Tongue (tissue), 2 donors: ENCODE data around the gene KRT85. TPM values are rescaled to one million over a fixed set of nuclear protein-coding genes. Genes with fewer than 3 reads are reported as not detected.

Experiments
- DNase-seq: peaks from one replicate; pipeline ENCODE4 v3.0.0-alpha.2; 2015
- total RNA-seq: library from RNA; depleted of rRNA; stranded (reverse); fragments of >200 nt; gene quantifications from one replicate; pipeline ENCODE4 v1.2.3, GENCODE V29; 2014

Gene KRT85
- total RNA-seq, 1 donor from 2014 or later = not detected

DNA sequence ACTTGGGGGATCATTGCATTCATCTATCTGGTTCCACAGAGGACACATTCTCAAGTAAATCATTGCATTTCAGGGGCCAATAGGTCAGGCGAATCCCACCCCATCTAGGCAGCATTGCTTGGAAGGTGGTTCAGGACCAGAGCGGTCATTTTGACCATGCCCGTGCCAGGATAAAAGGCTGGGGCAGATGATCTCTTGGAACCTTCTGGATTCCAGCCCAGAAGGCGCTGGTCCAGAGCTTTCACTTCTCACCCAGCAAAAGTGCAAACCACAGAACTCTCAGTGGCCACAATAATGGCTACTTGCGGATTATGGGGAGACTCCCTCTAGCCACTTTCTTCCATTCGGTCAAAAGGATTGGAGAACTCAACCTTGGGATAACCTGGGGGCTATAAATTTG, 595 bp upstream of the KRT85 start:
- DNase-seq = no peak

DNA sequence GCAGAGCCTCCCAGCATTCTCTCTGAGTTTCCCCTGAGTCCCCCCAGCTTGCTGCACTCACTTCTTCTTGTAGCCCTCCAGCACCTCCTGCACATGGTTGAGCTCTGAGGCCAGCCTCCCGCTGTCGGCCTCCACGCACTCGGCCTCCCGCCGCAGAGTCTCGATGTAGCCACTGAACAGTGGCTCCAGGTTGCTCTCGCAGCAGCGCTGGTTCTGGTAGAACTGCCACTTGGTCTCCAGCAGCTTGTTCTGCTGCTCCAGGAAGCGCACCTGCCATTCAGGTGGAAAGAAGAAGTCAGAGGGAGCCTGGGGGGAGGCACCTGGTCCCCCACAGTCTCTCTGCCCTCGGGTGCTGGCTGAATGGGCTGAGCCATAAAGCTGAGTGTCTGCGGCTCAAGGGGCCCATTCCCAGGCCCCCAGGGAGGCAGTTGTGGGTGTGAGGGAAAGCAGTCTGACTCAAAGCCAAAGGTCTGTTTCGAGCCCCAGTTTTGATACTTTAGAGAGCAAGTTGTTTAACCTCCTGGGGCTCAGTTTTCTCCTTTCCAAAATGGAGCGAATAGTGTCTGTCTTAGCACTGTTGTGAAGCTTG, 2.3 kb downstream of the KRT85 start:
- DNase-seq = no peak

DNA sequence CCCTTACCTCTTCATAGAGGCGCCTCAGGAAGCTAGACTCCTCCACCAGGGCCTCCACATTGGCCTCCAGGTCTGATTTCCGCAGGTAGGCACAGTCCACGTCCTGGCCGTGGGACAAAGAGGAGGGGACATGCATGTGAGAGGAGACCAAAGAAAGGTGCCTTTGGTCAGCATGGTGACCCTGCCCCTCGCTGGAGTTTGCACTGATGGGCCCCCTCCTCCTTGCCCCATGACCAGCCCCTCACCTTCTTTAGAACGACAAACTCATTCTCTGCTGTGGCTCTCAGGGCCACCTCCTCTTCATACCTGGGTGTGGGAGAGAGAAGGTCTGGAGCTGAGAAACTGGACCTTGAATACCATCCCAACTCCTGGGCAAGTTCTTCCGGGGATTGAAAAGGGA, 3.2 kb downstream of the KRT85 start:
- DNase-seq = no peak

DNA sequence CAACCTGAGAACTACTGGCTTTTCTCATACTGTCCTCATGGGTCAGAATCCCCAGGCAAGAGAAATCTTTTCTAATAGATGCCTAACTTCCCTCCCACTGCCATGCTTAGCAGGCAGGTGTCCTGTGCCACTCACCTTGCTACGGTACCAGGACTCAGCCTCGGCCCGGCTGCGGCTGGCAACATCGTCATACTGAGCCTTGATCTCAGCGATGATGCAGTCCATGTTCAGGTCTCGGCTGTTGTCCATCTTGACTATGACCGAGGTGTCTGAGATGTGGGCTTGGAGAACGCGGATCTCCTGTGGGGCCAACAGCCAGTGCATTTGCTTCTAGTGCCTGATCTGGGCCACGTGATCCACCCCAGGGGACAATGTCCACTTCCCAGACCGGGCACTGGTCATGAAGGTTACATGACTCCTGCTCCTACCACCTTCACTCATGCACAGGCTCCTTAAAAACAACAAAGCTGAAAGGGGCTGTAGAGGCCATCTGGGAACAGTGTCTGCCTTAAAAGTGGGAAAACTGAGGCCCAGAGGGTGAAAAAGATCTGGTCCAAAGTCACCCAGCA, 4.1 kb downstream of the KRT85 start:
- no peak for DNase-seq

DNA sequence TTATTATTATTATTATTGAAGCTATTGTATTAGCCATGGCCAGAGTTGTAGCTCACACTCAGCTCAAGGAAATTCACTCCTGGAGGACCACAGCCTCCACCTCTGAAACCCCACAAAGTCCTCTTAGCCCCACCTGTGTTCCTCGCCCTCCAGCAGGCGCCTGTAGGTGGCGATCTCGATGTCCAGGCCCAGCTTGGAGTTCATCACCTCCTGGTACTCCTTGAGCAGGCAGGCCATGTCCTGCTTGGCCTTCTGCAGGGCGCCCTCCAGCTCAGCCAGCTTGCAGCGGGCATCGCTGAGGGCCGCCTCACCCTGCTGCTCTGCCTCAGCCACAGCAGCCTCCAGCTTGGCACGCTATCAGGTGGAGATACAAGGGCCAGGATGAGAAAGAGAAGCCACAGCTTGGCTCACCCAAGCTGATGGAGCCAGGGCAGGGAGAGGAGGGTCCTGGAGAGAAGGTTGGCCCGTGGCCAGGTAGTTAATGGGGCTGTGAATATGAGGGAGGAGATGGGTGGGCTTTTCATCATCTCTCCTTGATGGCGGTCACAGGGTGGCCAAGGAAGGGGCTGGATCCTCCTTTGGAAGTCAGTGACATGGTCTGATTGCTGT, 5.1 kb downstream of the KRT85 start:
- DNase-seq = no peak

DNA sequence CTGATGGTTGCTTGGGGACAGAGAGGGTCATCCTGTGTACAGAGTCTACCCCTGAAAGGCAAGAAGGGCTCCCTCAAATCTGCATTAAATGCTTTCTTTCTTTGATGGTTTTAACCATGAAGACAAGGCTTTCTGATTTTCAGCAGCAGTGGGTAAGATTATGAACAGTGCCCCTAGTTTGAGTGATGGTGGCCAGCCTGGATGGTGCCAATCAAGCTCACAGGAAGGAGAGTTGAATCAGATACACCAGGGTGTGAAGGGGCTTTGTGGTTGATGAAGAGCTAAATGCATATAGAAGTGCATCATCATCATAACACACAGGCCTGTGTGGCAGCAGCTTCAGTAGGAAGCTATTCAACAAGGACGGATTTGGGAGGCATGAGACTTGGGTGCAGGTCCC, 5.7 kb downstream of the KRT85 start:
- DNase-seq = no peak

DNA sequence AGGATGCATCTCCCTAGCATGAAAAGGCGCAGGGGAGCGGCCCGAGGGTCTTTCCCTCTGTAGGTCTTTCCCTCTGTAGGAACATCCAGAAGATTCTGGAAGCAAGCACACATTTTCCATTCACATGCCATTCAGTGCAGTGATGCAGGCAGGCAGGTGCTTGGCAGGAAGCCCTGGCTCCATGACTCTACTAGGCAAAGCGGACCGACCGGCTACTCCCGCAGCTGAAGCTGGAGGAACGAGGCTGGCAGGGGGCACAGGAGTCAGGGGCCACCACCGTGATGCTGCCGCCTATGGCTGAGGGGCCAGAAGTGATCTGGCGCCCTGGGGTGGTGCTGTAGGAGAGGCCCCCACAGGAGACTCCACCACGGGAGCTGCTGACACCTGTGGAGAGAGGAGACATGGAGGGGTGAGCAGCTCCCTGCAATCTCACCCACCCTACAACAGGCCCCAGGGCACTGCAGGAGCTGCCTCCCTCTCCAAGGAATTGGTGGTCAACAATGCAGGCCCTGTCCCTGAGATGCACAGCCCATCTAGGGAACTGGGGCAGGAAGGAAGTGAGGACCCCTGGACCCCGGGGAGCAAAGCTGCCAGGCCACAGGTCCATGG, 6.5 kb downstream of the KRT85 start:
- peak; percentile 78 for DNase-seq

DNA sequence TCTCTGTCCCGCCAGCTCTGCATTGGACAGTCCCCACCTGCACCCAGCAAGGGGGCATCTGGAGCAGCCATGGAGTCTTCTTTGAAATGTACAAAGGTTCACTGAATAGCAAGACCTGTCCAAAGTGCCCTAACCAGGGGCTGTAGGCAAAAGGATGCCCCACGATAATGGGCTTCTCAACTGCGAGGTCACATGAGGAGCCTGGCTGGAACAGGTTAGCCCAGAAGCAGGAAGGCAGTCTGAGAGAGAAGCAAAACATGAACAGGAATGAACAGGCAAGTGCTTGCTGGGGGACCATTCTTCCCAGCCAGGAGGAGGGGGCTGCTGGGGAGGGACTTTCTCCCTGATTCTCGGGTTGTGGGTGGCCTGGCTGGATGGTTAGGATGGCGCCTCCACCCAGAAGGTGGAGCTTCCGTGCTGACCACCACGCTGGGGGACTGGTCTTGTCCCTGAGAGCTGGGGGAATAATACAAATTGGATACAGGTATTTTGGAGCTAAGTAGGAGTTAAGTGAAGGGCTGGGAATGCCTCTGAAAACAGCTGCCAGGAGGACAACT, 7.1 kb downstream of the KRT85 start:
- no peak for DNase-seq

DNA sequence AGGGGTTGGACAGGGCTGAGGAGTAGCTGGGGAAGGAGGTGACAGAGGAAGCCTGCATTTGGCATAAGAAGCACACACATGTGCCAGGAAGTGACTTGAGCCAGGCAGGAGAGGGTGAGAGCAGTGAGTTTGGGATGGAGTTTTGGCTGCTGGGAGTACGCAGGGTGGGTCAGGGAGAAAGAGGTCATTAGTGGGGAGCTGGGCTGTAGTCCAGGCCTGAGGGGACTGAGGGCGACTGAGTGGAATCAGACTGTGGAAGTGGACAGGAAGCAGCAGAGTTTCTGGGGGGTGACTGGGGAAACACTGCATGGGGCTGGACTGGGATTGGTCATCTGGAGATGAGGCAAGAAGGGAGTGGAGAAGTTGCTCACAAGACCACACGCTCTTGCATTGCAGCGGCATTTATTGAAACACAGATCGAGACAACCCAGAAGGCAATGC, 7.6 kb downstream of the KRT85 start:
- DNase-seq = no peak

DNA sequence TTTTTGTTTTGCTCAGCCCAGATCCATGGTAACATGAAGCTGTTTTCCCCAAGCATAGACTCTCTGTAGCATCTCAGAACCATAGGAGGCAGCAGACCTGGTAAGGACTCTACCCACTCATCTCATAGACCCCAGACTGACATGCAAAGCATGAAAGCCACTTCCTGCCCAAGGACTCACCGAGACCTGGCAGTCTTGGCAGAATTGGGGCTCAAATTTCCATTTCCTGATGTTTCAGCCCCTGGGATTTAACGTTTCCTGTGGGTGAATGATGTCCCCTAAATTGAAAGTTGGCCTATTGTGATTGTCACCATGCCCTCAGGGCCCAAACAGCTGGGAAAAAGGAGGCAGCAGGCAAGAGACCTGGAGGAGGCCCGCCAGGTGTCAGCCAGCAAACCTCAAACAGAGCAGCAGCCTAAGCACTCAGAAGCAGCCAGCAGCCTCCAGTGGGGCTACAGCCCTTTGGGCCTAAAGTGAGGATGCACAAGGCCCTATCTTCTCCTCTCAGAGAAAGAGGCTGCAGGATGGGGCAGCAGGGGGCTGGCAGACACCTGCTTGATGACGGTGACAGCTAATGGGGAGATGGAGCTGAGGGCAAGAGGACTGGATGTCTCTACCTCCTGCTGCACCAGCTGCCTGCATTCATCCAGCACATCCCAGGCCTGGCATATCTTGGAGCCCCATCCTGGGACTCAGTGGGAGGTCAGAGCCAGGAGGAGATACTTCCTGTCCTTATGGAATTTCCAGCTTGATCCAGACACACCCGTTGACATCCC, 8.5 kb downstream of the KRT85 start:
- DNase-seq = no peak

DNA sequence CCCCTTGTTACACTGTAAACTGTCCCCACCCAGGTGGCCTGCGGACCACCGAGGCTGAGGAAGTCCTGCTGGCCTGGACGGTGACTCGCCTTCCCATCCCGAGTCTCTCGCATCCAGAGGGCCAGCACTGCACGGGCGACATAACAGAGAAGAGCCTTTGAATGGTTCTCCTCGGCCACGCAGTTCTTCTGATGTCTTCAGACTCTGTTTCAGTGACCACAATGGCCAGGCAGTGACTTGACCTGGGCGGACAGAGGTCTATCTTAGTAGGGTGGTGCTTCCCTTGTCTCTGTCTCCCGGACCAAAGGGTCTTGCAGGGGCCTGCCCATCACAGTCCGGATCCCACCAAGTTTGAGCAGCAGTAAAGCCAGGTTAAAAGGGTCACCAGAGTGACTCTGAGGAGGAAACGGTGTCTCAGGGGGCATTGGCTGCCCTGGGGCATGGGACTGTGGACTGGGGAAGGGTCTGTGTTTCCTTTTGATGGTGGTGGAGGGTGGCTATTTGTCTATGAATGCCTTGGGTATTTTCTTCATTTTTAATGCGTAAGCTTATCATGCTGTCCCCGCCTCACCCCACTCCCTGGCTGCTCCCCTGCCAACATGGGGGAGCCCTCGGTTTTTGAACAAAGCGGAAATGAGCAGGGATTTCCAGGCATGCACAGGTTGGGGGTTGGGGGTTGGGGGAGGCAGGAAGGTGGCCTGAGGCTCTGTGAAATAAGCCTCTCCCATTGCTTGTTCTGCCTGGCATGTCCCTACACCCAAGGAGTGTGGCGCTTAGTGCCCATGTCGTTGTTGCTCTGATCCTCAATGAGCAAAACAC, 10.3 kb downstream of the KRT85 start:
- no peak for DNase-seq

DNA sequence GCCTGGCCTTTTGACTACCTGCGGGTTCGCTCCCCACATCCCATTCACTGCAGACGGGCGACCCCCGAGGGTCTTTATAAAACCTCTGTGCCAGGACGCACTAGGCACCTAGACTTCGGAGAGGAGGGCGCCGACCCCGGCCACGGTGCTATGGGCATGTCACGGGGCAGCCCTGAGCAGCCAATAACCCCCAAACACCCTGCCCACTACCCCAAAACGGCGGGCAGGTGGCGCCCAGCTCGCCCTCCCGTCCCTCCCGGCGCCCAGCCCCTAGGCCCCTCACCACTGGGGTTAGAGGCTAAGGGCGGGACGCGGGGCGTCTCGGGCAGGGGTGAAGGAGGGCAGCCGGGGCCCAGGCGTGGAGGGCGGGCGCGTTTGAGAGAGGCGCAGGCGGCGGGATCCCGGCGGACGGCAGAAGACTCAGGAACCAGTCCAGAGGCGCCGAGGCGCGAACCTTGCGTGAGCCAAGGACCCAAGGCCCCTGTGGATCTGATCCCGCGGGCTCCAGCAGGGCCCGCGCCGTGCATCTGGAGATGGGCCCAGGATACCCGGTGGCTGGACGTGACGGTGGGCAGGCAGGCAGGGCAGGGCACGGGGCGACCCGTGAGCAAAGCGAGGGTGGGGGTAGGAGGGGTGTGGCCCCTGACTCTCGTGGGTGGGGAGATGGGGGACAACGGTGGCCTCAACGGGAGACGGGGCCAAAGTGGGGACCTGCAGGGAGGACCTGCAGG, 11.1 kb downstream of the KRT85 start:
- DNase-seq = no peak

DNA sequence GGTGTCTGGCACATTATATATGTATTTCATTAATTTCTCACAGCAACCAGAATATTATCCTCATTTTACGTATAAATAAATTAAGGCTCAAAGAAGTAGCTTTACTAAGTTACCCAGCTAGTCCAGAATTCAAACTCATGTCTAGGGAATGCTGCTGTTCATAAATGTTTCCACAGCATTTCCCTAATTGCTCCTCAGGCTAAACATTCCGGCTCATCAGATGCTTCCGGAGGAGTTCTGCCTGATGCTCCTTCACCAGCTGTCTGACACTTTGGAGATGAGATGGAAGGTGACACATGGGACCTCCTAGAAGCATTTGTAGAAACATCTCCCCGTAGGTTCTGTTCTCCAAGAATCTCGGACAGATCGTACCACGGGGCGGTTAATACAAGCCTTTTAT, 12.1 kb downstream of the KRT85 start:
- no peak for DNase-seq

DNA sequence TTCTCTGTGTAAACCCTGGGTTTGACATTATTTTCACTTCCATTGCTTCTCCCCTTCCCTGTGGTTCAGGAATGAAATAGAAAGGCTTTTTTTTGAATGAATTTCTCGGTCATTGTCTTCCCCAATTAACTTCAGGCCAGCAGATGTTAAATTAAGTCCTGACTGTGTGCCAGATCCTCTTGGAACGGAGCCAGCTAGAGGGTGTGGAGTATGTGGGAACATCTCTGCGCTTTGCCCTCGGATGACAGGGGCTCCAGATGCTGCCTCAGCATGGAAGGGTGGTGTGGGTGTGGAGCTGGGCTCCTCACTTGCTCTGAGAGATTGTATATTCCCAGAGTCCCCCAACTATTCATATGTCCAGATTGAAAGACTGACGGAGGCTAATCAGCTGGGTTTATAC, 13.1 kb downstream of the KRT85 start:
- peak; percentile 84 for DNase-seq

DNA sequence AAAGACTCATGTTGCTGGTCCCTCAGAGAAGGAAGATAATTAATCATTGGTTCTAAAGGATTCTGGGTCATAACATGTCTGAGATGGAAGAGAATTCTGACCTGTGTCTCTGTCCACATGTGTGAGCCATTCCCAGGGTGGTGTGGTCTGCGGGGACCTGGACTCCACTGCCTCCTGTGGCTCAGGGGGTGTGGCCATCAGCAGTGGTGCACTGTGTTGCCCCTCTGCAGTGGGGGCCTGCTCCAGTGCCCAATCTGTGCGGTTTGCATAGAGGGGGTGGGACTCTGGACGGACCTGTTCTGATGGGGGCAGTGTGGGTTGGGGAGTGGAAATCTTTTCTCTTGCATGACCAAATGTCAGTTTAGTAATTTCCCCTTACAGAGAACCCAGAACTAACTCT, 13.5 kb downstream of the KRT85 start:
- no peak for DNase-seq

DNA sequence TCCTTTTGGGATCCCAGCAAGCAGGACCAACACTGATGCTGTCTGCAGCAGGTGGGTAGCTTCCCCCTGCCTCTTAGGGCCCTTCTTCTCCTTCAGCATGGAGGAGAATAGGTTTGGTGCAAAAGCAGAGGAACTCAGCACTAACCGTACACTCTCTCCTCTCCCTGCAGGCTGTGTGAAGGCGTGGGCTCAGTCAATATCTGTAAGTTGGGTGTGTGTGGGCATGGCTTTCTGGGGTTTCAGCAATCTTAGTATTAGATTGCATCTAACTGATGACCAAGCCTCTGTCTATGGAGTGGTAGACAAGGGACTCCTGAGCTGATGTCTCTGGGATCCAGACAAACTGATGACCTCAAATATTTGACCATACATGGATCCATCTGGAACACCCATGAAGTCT, 14.3 kb downstream of the KRT85 start:
- no peak for DNase-seq

DNA sequence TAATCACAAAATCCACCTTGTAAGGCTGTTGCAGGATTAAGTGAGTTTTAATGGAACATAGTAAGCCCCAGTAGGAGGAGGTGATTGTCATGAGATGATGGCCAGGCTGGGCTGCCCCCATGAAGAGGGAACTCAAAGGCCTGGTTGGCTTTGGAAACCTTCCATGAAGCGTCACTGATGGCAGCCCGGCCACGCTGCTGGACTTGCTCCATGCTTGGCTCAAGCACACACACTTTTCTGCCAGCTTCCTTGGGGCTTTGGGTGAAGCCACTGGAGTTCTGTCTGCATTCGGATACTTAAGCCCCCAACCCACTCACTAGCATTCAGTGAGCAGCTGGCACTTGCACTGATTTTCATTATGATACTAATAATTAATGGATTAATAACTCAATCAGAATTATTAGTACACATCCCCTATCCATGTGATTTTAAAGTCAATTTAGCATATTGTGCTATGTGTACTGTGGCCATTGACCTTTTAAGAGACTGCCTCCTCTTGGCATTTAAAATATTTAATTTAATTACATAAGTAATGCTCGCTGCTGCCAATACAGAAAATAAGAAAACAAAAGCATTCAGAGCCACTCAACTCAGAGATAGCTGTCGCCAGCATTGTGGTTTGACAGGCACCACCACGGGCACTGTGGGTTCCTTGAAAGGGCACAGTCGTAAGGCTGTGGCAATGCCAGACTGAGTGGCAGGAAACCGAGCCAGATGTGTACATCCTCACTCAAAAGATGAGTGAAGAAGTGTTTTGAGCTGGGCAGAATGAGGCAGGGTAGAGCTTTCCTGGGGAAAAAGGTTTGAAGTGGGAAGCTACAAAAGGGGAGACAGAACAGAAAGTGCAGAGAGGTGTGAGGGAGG, 15.9 kb downstream of the KRT85 start:
- DNase-seq = peak; percentile 81

DNA sequence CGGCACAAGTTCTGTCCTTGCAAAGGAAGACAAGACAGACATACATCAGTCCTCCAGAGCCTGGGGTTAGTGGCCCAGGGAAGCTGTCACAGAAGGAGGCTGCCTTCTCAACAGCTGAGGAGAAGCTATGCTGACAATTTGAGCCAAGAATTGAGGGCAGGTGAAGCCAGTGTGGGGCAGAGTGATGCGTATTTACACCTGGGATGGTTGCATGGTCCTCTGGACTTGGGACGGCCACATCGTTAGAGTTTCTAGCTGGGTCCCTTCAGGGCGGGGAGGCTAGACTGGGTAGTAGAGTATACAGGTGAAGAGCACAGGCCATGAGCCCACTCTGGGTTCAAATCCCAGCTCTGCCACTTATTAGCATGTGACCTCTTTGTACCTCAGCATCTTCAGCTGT, 16.5 kb downstream of the KRT85 start:
- no peak for DNase-seq

DNA sequence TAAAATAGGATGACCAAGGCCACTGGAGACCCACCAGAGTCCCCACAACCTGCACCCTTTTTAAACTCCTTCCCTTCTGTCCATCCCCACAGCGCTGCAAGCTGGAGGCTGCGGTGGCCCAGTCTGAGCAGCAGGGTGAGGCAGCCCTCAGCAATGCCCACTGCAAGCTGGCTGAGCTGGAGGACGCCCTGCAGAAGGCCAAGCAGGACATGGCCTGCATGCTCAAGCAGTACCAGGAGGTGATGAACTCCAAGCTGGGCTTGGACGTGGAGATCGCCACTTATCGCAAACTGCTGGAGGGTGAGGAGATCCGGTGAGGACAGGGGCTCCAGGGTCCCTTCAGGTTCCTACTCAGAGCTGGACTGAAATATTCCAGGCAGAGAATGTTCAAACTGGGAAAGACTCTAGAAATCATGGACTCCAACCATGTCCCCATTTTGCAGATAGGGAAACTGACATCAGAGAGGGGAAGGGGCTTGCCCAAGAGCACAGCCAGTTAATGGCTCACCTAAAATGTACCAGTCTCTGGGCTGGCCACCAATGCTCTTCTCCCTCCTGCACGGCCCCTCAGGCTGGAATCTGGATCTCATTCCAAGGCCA, 17.2 kb downstream of the KRT85 start:
- DNase-seq = no peak

DNA sequence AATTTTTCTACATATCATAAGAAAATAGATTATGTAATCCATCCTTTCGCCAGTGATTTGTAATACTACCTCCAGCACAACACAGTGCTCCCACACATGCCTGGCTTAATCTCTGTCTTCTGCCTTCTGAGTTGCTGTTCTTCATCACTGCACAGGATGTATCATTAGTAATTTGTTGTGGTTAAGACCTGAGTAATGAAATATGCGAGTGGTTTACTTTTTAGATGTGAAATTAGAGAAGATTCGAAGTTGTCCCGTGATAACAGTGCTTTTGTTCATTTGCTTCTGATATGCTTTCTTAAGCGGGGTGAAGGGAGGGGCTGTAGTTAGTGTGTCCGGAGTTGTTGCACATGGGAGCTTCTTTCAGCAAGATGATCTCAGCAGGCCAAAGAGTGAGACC, 18.1 kb downstream of the KRT85 start:
- no peak for DNase-seq
